K562 treated with DMSO at 1 percent for 48 hours (cell line): ENCODE results near the gene MORN3. TPM values are rescaled to one million over a fixed set of nuclear protein-coding genes. Genes with fewer than 3 reads are reported as not detected.

Experiments used
- total RNA-seq: library from RNA; unstranded; fragments of 300-600 nt; gene quantifications from 2 replicates; pipeline ENCODE4 v1.2.3, GENCODE V29; 2022; ENCODE audit warnings: low replicate concordance; ENCODE audit errors: extremely low read depth

Gene MORN3, protein sequence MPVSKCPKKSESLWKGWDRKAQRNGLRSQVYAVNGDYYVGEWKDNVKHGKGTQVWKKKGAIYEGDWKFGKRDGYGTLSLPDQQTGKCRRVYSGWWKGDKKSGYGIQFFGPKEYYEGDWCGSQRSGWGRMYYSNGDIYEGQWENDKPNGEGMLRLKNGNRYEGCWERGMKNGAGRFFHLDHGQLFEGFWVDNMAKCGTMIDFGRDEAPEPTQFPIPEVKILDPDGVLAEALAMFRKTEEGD
- not detected in 2 replicates for total RNA-seq

GRCh38 chr12:121669521-121669900, at the start of gene MORN3:
MORN3 (minus strand) TSS chr12:121669654; CDS start chr12:121669483, 171 bp downstream.

DNA sequence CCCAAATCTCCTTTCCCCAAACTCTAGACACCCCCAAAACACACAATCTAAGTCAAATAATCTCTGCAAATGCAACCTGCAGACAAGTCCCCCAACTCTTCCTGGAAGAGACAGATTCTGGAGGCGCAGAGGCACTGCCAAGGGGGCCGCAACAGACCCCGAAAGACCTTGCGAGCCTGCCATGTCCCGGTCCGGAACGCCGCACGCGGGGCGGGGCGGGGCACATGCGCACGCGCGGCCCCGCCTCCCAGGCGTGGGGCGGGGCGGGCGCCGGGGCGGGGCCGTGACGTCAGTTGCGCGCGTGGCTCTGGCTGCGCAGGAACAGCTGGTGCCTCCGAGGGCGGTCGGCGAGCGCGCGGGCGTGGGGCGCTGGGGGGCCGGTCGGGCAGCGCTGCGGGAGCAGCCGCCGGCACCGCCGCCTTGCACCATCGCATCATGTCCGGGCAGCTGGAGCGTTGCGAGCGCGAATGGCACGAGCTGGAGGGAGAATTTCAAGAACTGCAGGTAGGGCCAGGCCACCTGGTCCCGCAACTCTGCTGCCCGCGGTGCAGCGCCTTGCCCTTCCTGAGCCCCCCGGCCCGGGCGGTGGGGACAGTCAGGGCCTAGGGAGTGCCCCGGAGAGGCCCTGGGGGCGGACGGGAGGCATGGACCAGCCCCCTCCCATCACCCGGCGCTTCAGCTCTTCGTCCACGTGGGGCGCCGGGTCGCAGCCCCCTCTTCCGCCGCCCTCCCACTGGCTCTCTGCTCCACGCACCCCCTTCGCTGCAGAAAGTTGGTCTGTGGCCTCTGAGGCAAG, 43.2 kb upstream of the MORN3 start, which contains the start of gene TMEM120B:
Gene TMEM120B, plus strand, starts transcription at position 292 of the 796 bp plus-strand sequence. Its CDS starts 144 bp downstream, at position 436.

GRCh38 chr12:121626087-121626852, 43.2 kb downstream of the MORN3 start, which contains the start of gene ORAI1:
ORAI1 (plus strand) TSS chr12:121626530.

Other genes with a start within 250 kb of the MORN3 start
- gene KDM2B, start 88.6 kb downstream of the MORN3 start, total RNA-seq = not detected in 2 replicates
- gene ORAI1, start 43.1 kb downstream of the MORN3 start, total RNA-seq = not detected in 2 replicates
- gene TMEM120B, start 43.1 kb upstream of the MORN3 start, total RNA-seq = not detected in 2 replicates
- not detected in 2 replicates for gene RHOF, start 124.0 kb upstream of the MORN3 start, total RNA-seq
- gene SETD1B, start 134.4 kb upstream of the MORN3 start, total RNA-seq = not detected in 2 replicates
- gene HPD, start 189.2 kb upstream of the MORN3 start, total RNA-seq = not detected in 2 replicates
- not detected in 2 replicates for gene PSMD9, start 219.1 kb upstream of the MORN3 start, total RNA-seq
- gene CFAP251, start 248.9 kb upstream of the MORN3 start, total RNA-seq = not detected in 2 replicates